Breast epithelium (tissue), 4 donors: Measurements from ENCODE around the gene FOLR3. TPM values are rescaled to one million over a fixed set of nuclear protein-coding genes. Genes with fewer than 3 reads are reported as not detected.
"Not testable (repeated sequence)": the region's sequence is repeated elsewhere in the genome, so short reads cannot be mapped to it uniquely, and the experiment has no call there.

Experiments
- DNase-seq, 2 donors: peaks; one replicate each; pipeline ENCODE4 v3.0.0-alpha.2; 2019; ENCODE audit warnings: low spot score in 2 of 2
- H3K27ac ChIP-seq, 2 donors: fragments of 200-600 bp; sonication (generic) in 1 of 2; one replicate each; pipeline ENCODE4 v1.5.1; 2016 to 2019; ENCODE audit warnings: mild to moderate bottlenecking in 1 of 2
- H3K27me3 ChIP-seq, 2 donors: fragments of 200-600 bp; sonication (generic) in 1 of 2; one replicate each; pipeline versions ENCODE4 v1.5.1 to v1.6.0; 2017 to 2019; ENCODE audit warnings: control low read depth in 1 of 2, mild to moderate bottlenecking in 1 of 2
- H3K36me3 ChIP-seq: fragments of 200-600 bp; one replicate; pipeline ENCODE4 v1.5.1; 2019
- H3K4me1 ChIP-seq, 2 donors: fragments of 200-600 bp; sonication (generic); one replicate each; pipeline ENCODE4 v1.5.1; 2016 to 2019; ENCODE audit warnings: control low read depth in 1 of 2
- H3K4me3 ChIP-seq, 3 donors: fragments of 200-600 bp; sonication (generic); 1 replicate in 2 of 3; 2 replicates in 1 of 3; pipeline ENCODE4 v1.5.1; 2016 to 2019; ENCODE audit warnings: mild to moderate bottlenecking in 3 of 3, moderate library complexity in 2 of 3
- H3K9me3 ChIP-seq, 2 donors: fragments of 200-600 bp; sonication (generic) in 1 of 2; one replicate each; pipeline ENCODE4 v1.5.1; 2016 to 2019; ENCODE audit warnings: control low read depth in 1 of 2
- CTCF ChIP-seq, 3 donors: fragments of 450-650 bp; IDR thresholded peaks; one replicate each; pipeline ENCODE4 v1.5.1; 2016 to 2017; ENCODE audit warnings: antibody characterized with exemption in 3 of 3, mild to moderate bottlenecking in 3 of 3, moderate library complexity in 3 of 3
- POLR2A ChIP-seq: fragments of 450-650 bp; IDR thresholded peaks from one replicate; pipeline ENCODE4 v1.6.1; 2016; ENCODE audit warnings: antibody characterized with exemption, mild to moderate bottlenecking, moderate library complexity
- POLR2AphosphoS5 ChIP-seq, 3 donors: sonication (generic); formaldehyde crosslinking; IDR thresholded peaks; one replicate each; pipeline ENCODE4 v1.6.1; 2017; ENCODE audit warnings: antibody characterized with exemption in 3 of 3
- intact Hi-C: fragments of 100-400 bp; cut with DNase I; formaldehyde crosslinking; loops from one replicate; pipeline ENCODE4 v1.15.1; 2023; ENCODE audit warnings: low total_unique reads
- total RNA-seq, 3 donors: library from RNA; depleted of rRNA; stranded (reverse); fragments of >200 nt; gene quantifications; one replicate each; pipeline ENCODE4 v1.1.0, GENCODE V29; 2016

FOLR3 gene
- total RNA-seq, 3 donors from 2014 or later, result 0.48 TPM; not detected in 2

GRCh38 chr11:72150882-72151281, 15.4 kb downstream of the FOLR3 start:
- Histone ChIP-seq H3K36me3 (no peaks in the 10 kb centered on the region), H3K27ac (no peak overlapping the region), H3K27me3 (no peaks in the 10 kb centered on the region), H3K9me3 (no peaks in the 10 kb centered on the region), H3K4me3 (no peak overlapping the region), H3K4me1 (no peaks in the 10 kb centered on the region)
- intact Hi-C loops, result no loop called here
- DNase-seq, result no peak
- TF ChIP-seq POLR2A (no peak), CTCF (IDR thresholded peaks at IDR 0.05) (no peak), POLR2AphosphoS5 (IDR thresholded peaks at IDR 0.05) (no peak)

GRCh38 chr11:72153874-72154273, 18.3 kb downstream of the FOLR3 start:
- DNase-seq, H3K27ac ChIP-seq, H3K36me3 ChIP-seq, H3K9me3 ChIP-seq, H3K4me1 ChIP-seq, intact Hi-C loops, H3K27me3 ChIP-seq, H3K4me3 ChIP-seq: not testable (repeated sequence)

GRCh38 chr11:72154816-72155215, 19.3 kb downstream of the FOLR3 start:
- H3K4me1 ChIP-seq, result no peaks in the 10 kb centered on the region
- H3K36me3 ChIP-seq, result no peaks in the 10 kb centered on the region
- no peak for DNase-seq
- H3K9me3 ChIP-seq, result no peaks in the 10 kb centered on the region
- no peak for TF ChIP-seq CTCF (IDR thresholded peaks at IDR 0.05)
- TF ChIP-seq POLR2AphosphoS5 (IDR thresholded peaks at IDR 0.05), result no peak
- no peak for TF ChIP-seq POLR2A
- H3K27me3 ChIP-seq, result no peaks in the 10 kb centered on the region
- H3K4me3 ChIP-seq, result no peak overlapping the region
- H3K27ac ChIP-seq, result no peak overlapping the region
- intact Hi-C loops, result no loop called here

- no peaks in the 10 kb centered on the region for H3K9me3 ChIP-seq
- no peak for DNase-seq
These were observed 20.2 kb downstream of the FOLR3 start for GRCh38 chr11:72155751-72156150.

GRCh38 chr11:72157131-72157530, 21.6 kb downstream of the FOLR3 start:
- no peaks in the 10 kb centered on the region for H3K27me3 ChIP-seq
- TF ChIP-seq POLR2AphosphoS5 (IDR thresholded peaks at IDR 0.05), result no peak
- no peak for TF ChIP-seq POLR2A
- TF ChIP-seq CTCF (IDR thresholded peaks at IDR 0.05), result no peak
- no peak for DNase-seq
- no peaks in the 10 kb centered on the region for H3K9me3 ChIP-seq
- intact Hi-C loops, result no loop called here
- no peak overlapping the region for H3K27ac ChIP-seq
- no peak overlapping the region for H3K4me3 ChIP-seq
- H3K36me3 ChIP-seq, result no peaks in the 10 kb centered on the region
- H3K4me1 ChIP-seq, result no peaks in the 10 kb centered on the region

More at GRCh38 chr11:72155751-72156150, 20.2 kb downstream of the FOLR3 start:
- TF ChIP-seq POLR2A, result no peak
- no peak for TF ChIP-seq CTCF (IDR thresholded peaks at IDR 0.05)
- TF ChIP-seq POLR2AphosphoS5 (IDR thresholded peaks at IDR 0.05), result no peak
- no peak overlapping the region for H3K4me3 ChIP-seq
- no peaks in the 10 kb centered on the region for H3K4me1 ChIP-seq
- no peaks in the 10 kb centered on the region for H3K27me3 ChIP-seq
- no peak overlapping the region for H3K27ac ChIP-seq
- intact Hi-C loops, result no loop called here
- H3K36me3 ChIP-seq, result no peaks in the 10 kb centered on the region

GRCh38 chr11:72160319-72160718, 24.8 kb downstream of the FOLR3 start:
- intact Hi-C loops, result no loop called here
- DNase-seq, result no peak
- Histone ChIP-seq H3K9me3 (no peaks in the 10 kb centered on the region), H3K27me3 (no peaks in the 10 kb centered on the region), H3K4me1 (no peaks in the 10 kb centered on the region), H3K4me3 (no peak overlapping the region), H3K27ac (no peak overlapping the region), H3K36me3 (no peaks in the 10 kb centered on the region)
- no peak for TF ChIP-seq POLR2A
- TF ChIP-seq CTCF (IDR thresholded peaks at IDR 0.05), result no peak
- TF ChIP-seq POLR2AphosphoS5 (IDR thresholded peaks at IDR 0.05), result no peak
